ENCODE measurements around the gene MAP1LC3B. TPM values are rescaled to one million over a fixed set of nuclear protein-coding genes. Genes with fewer than 3 reads are reported as not detected.

The MAP1LC3B gene
- total RNA-seq, 1 experiment from 2014 or later, result 75.2 TPM

GRCh38 chr16:87415441-87415840, 23.3 kb downstream of the MAP1LC3B start:
- BruUV-seq (replicated peaks), result no TSS peak
- in situ Hi-C loops (cut with HindIII; ENCODE audit: low pct_unique_long_range_greater_than_20kb, low sequenced_read_pairs), result no loop called here
- intact Hi-C loops (cut with micrococcal nuclease; ENCODE audit: unreplicated experiment), result no loop called here

GRCh38 chr16:87416826-87417527, 24.8 kb downstream of the MAP1LC3B start:
- in situ Hi-C loops (cut with HindIII; ENCODE audit: low pct_unique_long_range_greater_than_20kb, low sequenced_read_pairs) (no loop called here), intact Hi-C loops (cut with micrococcal nuclease; ENCODE audit: unreplicated experiment) (no loop called here)
- no peak for DNase-seq (ENCODE audit: low read depth, low spot score)
- no peaks in the 10 kb centered on the region for H3K27me3 ChIP-seq (ENCODE audit: control insufficient read depth, insufficient read depth, low read length)
- no peaks in the 10 kb centered on the region for H3K4me1 ChIP-seq (ENCODE audit: control insufficient read depth, insufficient read depth, low read length)
- H3K27ac ChIP-seq (ENCODE audit: low read length), result no peak overlapping the region
- no TSS peak for BruUV-seq (replicated peaks)
- no peak overlapping the region for H3K4me3 ChIP-seq (ENCODE audit: low read depth in 2 of 2, low read length in 2 of 2)
- ATAC-seq, result no peak
- TF ChIP-seq CTCF (IDR thresholded peaks at IDR 0.05) (peak; percentile 67), SIN3A (IDR thresholded peaks at IDR 0.05; ENCODE audit: borderline replicate concordance, insufficient read depth, low read depth, low read length) (no peak)
- CTCF ChIA-PET, result interaction anchor here (0.6 to 1.3 kb wide), 3 partner anchors 154 to 219 kb away, joined by 3 to 7 read pairs (median 6); no protein-coding TSS in a partner anchor
- H3K9me3 ChIP-seq (ENCODE audit: control insufficient read depth, insufficient read depth, low read depth, low read length), result no peaks in the 10 kb centered on the region
- POLR2A ChIA-PET, result no interaction called here
- H3K36me3 ChIP-seq (ENCODE audit: control insufficient read depth, insufficient read depth, low read length), result no peaks in the 10 kb centered on the region; the same call in 1 of the 2 replicates

More at GRCh38 chr16:87415441-87415840, 23.3 kb downstream of the MAP1LC3B start:
- no peaks in the 10 kb centered on the region for H3K27me3 ChIP-seq (ENCODE audit: control insufficient read depth, insufficient read depth, low read length)
- ATAC-seq (no peak), DNase-seq (ENCODE audit: low read depth, low spot score) (no peak)
- no peak overlapping the region for H3K27ac ChIP-seq (ENCODE audit: low read length)
- H3K4me1 ChIP-seq (ENCODE audit: control insufficient read depth, insufficient read depth, low read length), result no peaks in the 10 kb centered on the region
- TF ChIP-seq CTCF (IDR thresholded peaks at IDR 0.05) (no peak), POLR2AphosphoS5 (IDR thresholded peaks at IDR 0.05; ENCODE audit: low read depth, low read length) (no peak), REST (IDR thresholded peaks at IDR 0.05; ENCODE audit: insufficient read depth in 1 of 2, low read depth in 2 of 2, low read length in 1 of 2) (no peak), TCF7L2 (IDR thresholded peaks at IDR 0.05; ENCODE audit: low read depth, low read length) (no peak), SIN3A (IDR thresholded peaks at IDR 0.05; ENCODE audit: borderline replicate concordance, insufficient read depth, low read depth, low read length) (no peak)
- no peak overlapping the region for H3K4me3 ChIP-seq (ENCODE audit: low read depth in 2 of 2, low read length in 2 of 2)
- H3K36me3 ChIP-seq (ENCODE audit: control insufficient read depth, insufficient read depth, low read length), result no peaks in the 10 kb centered on the region; the same call in 1 of the 2 replicates
- POLR2A ChIA-PET, result no interaction called here
- CTCF ChIA-PET, result no interaction called here
- H3K9me3 ChIP-seq (ENCODE audit: control insufficient read depth, insufficient read depth, low read depth, low read length), result no peaks in the 10 kb centered on the region

Data from Panc1 (cell line).